Fibroblast of skin of left biceps (primary cell): ENCODE measurements around the gene RGL1.
A peak's percentile ranks its signal among the peaks of the same experiment; 100 is the strongest.

Experiments
- DNase-seq, 2 experiments: peaks; one replicate each; pipeline ENCODE4 v3.0.0-alpha.2; 2013; ENCODE audit warnings: low read depth in 2 of 2

Gene RGL1

DNA sequence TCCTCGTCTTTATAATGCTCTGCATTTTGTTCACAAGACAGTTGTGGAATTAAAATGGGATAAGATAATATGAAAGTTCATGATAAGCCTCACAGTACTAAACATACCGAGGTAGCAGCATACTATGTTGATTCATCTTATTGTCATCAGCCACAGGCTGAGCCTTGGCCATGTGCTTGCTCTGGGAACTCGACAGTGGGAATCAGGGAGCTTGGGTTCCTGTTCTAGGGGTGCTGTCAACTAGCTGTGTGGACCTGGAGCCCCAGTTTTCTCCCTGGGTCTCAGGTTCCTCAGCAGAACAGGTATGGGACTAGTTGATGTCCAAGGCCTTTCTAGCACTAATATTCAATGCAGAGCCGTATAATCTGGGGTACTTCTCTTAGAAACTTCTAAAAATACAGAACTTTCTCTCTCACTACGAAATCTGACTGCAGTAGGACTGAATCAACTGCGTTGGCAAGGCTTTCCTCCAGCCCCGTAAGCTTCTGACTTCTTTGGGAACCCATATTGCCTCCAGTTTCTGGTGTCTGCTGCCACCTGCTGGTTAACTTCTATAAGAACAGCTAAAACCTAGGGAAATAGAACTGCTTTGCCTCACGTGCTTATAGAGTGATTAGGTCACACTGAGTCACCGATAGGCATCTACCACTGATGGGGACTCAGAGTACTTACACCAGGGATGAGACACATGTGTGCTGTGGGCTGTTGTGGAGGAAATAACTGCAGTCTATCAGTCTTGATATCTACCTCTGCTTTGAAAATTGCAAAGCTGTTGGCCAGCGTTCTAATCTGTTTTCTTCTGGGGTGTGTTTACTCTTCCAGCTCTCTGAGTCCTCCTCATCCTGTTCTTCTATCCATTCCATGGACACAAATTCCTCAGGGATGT, 110.9 kb downstream of the RGL1 start:
- peak; percentile 95 for DNase-seq

DNA sequence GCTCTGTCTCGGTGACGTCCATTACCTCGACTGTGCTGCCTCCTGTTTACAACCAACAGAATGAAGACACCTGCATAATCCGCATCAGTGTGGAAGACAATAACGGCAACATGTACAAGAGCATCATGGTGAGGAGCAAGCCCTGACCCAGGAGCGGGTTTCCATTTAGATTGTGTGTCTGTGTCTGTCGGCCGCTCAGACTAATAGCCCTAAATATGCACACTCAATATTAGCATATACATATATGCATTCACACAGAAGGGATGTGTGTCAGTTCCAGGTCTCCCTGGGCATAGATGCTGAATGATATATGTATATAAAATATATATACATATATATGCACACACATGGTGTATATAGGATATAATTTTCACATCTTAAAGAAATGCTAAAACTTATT, 111.7 kb downstream of the RGL1 start:
- no peak for DNase-seq

DNA sequence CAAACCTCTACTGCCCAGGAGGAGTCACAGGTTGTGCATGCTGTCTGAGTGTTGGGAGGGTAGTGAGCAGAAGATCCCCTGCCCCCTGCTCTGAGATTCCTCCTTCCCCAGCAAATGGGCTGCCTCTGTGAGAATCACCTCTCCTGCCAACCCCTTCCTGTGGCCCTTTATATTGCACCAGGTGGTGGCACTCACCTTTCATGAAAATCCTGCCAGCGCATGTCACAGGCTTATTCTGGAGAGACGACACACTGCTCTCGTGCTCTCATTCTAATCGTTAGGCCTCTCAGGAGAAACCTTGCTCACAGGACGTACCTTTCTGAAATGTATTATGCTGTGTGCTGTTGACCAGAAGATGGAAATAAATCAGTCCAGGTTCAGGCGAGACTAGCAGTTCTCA, 113.7 kb downstream of the RGL1 start:
- no peak for DNase-seq

DNA sequence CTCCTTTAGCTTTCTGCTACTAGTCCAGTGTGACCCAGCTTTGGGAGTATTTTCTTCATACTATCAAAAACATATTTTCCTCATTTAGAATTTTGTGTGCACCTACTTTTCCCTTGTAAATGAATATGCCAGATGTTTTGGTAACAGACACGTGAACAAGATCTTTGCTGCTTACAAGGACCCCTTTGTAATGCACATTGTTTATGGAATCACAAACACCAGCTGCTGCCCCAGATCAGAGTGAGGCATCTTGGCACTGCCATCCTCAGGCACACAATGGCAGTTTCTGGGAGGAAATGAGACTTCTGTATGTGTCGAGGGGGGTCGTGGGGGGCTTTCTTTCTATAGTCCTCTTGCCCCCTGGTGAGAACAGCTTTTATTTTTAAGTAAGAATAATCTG, 115.7 kb downstream of the RGL1 start:
- DNase-seq, result no peak

DNA sequence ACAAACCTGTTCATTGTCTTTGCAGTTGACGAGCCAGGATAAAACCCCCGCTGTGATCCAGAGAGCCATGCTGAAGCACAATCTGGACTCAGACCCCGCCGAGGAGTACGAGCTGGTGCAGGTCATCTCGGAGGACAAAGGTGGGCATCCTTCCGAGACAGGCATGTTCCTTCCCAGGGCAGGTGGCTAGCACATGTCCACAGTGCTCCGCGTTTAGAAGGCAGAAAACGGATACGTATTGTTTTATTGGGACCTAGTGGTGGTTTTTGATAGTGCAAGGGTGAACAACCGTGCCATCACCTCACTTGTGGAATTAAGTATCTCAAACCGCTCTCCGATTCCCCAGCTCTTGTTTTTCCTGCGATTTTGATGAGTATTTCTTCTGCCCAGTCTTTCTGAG, 117.3 kb downstream of the RGL1 start:
- no peak for DNase-seq

DNA sequence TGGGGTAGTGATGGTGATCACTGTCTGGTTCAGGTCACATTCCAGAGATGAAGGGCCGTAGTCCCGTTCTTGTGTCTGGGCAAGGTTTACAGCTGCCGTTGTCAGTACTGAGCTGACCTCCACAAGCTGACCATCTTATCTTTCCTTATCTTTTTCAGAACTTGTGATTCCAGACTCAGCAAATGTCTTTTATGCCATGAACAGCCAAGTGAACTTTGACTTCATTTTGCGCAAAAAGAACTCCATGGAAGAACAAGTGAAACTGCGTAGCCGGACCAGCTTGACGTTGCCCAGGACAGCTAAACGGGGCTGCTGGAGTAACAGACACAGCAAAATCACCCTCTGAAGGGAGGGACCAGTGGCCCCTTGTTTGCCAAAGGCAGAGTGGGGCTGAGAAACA, 121.0 kb downstream of the RGL1 start:
- DNase-seq, result no peak

DNA sequence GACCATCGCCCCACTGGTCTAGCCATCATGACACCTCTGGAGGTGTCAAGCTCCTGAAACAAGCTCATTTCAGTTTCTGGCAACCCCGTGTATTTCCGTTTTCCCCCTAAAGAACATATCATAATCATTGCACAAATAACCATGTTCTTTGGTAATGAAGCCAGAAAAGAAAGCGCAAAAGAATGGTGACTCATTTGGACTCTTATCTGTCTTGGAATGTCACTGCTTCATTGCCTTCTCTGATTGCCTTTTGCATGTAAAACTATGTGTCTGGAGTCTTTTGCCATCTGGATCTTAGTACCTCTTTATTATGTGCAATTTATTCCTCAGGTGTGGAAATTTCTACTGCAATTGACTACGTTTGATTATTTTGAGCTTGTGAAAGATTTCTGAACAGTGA, 122.1 kb downstream of the RGL1 start:
- no peak for DNase-seq

DNA sequence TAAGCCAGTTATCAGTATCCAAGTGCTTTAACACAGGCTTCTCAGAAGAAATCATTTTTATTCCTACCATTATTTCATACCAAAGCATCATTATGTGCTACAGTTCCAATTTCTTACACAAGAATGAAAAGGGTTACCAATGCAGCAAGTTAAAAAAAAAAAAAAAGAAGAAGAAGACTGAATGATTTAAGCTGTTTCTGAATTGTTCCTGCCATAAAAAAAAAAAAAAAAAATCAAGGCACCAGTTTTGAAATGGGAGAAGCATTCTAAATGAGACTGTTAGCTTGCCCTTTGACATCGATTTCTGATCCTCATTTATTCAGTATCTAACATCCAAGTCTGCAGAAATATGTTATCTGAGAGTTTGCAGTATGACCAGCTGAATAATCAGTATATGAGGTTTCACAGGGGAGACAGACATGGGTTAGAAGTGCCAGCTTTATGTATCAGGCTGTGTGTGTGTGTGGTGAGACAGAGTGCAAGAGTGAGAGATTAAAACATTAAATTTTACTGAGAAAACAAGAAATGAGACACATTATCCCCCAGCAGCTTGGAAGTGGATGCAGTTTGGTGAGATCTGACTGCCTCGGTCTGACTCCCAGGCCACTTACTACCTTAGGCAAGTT, 126.8 kb downstream of the RGL1 start:
- DNase-seq, result no peak

DNA sequence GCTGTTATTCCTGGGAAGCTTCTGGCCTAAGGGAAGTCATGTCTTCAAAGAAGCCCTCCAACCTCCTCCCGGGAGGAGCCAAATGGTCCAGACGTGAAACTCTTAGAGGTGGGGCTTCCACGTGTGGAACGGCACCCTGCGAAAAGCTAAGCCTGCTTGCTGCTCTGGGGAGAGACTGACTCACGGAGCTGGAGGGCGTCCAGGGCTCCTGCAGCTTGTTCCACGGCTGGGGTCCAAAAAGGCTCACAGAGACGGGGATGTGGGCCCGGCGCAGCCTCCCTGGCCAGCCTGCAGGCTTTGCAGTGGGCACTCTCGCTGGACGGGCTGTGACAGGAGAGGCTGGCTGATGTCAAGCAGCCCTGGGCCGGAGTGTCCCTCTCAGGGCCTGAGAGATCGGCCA, 127.5 kb downstream of the RGL1 start:
- DNase-seq, result peak; percentile 63 to 64

DNA sequence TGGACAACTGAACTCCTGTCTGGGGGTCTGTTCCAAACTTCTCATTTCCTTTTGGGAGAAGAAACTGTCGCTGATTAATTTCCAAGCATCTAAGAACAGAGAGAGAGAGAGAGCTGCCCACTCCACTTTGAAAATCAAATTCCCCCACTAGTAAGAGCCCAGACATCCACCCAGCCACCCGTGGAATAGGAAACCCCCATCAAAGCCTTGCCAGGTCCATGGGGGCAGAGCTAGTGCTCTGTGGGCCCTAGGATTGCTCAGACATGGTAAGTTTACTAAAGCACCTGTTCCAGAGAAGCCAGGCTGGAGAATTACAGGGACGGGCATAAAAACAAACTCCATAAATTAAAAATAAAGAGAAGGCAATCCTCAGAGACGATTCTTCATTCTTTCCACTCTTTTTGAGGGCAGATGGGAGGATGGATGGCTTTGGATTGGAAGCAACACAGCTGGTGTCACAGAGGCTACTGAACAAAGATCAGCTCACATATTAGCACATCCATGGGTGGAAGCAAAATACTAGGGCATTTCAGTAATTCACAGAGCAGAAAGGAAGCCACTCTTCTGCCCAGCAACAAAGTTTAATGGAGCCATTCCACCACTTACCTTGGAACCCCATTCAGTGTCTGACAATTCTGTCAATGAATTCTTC, 128.7 kb downstream of the RGL1 start:
- DNase-seq, result no peak

DNA sequence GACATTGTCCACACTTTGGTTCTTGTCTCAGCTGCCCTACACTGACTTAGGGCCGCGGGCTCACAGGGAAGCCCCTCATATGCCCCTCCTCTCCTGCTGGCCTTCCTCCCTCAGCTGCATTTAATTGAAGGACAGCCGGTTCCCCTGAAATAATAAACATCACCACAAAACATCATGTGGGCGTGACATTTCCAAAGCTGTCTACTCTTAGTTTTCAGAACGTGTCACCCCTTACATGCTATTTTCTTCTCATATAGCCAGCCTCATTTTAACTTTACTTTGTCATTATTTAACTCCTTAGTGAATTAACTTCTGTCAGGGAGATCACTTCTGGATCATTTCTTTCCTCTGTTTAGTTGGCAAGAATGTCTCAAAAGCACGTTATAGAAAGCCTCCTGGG, 129.4 kb downstream of the RGL1 start:
- DNase-seq, result no peak

DNA sequence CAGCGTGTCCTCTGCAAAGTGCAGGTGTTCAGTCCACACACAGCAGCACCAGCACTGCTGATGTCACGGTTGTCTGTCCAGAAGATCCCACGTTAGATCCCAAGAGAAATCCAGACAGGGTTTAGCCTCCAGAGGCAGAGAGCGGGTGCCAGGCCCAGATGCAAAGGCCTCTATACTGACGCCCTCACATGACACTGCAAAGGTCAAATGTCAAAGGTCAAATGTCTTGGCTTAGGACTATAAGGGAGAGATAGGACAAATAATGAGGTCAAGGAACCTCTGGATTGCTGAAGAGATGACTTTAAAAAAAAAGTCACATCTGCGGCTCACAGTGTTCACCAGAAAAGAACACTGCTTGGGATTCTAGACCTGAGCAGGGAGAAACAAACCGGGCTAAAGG, 131.1 kb downstream of the RGL1 start:
- DNase-seq, result no peak

DNA sequence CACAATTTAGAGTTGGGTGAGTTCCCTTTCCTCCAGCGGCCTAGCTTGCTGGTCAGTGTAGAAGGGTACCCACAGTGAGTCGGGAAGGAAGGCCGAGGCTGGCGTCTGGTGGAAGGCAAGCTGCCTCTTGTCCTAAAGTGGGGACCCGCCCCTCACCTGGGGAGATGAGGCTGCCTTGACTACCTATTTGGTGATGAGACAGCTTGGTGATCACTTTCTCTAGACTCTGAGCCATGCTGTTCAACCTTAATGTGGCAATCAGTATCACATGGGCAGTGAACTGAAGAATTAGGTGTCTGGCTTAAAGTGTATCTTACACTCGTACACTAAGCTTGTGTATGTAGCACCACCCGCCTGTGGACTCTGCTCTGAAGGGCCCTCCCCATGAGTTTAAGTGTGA, 131.9 kb downstream of the RGL1 start:
- no peak for DNase-seq

DNA sequence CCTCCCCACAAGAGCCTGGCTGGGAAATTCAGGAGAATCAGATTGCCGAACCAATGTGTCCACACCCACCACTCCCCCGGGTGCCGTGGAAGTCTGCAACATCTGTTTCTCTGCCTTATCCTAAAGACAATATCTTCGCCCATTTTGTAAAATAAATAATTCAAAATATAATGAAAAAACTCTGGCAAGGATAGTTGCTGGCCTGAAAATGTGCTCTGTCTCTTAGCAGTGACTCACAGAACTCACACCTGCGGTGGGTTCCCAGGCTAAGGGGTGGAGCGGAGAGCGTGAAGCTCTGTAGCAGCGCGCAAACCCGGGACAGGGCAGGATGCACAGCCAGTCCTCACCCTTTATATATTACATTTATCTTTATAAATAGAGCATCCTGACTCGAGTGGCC, 132.7 kb downstream of the RGL1 start:
- DNase-seq, result no peak

DNA sequence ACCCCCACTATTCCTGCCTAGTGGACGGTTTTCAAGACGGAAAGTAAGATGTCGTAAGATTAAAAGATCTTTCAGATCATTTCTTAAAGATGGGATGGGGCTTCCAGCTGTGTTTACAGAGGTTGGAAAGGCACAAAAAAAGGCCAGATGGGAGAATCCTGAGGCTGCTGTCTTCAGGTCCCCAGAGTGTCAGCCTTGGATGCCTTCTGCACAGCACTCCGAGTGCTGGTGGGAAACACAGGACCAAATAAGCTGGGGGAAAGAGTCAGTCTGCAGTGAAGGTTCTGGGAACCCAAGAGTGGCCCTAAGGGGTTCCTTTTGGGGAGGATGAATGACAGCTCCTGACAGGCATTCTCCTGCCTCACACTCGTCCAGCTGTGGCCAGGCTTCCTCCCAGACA, 136.1 kb downstream of the RGL1 start:
- DNase-seq, result no peak

DNA sequence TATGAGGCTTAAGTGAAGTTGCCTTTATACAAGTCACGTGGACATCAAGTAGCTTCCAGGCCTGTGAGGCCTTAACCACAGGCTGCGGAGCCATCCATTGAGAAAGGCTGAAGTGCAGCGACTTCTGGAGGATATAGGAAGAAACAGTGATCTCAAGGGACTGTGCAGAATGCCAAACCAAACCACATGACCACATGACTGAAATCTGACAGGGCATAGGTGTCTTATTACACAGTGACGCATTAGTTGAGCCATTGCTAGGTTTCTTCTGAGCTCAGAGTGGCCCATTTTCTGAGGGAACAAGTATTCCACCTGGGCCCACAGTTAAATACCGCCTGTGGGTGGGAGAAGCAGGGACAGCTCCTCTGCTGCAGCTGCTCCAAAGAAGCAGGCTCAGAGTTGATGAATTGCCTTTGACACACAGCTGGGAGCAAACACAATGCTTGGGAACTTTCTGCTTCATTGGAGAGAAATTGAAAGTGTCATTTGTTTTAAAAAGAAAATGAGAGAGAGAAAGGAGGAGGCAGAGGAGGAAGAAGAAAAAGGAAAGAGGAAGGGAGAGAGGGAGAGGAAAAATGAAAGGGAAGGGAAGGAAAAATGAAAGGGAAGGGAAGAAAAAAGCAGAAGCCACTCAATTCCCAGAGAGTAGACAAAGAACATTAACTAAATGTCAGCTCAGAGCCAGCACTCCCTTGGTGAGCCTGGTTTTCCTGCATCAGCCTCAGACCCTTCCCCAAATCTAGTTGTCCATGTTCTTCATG, 138.2 kb downstream of the RGL1 start:
- DNase-seq, result peak; percentile 97 to 98

DNA sequence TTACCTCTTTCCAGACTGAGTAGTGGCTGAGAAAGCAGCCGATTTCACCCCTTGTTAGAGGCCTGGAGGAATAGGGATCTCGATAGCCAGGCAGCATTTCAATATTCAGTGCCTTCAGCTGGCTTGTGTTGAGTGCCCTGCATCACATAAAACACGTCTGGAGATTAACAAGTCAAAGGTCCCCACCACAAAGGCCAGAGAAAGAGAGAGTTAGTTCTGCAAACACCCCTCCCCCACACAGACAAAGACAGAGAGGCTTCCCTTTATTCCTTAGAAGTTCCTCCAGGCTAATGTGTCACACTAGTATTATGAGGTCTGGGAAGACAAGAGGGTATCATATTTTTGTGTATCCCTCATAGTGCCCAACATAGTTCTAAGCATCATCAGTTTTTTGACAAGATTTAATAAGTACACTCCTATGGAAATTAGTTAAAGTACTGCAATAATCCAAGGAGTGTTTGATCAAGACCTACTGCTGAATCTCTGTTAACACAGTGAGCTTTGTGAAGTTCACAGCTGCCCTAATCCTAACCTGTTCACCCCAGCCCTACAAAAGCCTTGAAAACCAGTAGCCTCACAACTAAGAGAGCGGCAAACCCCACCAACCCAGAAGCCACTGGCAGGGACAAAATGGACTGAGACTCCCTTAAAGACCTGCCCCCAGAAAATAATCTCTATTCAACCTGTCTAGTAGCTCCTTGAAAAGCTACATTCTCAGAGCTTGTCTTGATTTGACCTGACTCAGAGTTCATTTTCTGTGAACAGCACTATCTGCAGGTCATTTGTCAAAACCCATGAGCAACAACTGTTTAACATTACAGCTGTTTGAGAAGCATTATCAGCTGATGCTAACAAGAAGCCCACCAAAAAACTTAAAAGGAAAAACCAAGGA, 140.8 kb downstream of the RGL1 start:
- DNase-seq, result no peak

DNA sequence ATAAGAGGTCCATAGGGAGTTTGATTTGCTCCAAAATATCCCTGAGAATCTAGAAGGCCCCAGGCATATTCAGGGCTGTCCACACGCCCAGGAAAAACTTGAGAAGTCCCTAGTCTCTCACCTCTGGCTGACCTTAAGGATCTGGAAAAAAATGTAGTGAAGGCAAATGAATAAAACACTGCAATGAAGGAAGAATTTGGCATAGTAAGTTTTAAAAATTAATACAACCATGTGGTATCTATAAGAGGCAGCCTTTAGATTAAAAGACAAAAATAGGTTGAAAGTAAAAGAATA, 141.3 kb downstream of the RGL1 start:
- DNase-seq, result no peak

DNA sequence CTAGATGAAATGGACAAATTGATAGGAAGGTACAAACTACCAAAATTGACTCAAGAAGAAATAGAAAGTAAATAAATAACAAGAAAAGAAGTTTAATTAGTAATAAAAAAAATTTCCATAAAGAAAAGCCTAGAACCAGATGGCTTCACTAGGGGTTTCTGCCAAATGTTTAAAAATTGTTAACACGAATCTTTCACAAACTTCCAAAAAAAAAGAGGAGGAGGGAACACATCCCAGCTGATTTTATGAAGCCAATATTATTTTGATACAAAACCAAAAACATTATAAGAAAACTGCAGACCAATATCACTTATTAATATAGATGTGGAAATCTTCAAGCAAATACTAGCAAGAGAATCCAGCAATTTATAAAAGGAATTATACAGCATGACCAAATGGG, 143.1 kb downstream of the RGL1 start:
- no peak for DNase-seq

DNA sequence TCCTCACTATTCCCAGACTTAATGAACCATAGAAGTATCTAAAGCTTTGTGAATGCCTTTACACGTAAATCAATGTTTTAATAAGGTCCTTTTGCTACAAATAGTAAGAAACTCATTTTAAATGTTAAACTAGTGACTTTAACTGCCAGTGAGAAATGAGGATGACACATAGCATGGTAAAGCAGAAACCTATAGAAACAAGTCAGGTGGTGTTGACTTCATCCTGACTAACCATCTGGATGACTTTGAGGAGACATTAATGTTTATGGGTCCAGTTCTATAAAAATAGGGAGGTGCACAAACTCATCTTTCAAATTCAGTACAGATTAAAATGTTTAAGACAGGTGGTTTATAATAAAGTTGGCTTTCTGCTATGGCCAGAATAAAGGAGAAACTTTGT, 147.2 kb downstream of the RGL1 start:
- no peak for DNase-seq

DNA sequence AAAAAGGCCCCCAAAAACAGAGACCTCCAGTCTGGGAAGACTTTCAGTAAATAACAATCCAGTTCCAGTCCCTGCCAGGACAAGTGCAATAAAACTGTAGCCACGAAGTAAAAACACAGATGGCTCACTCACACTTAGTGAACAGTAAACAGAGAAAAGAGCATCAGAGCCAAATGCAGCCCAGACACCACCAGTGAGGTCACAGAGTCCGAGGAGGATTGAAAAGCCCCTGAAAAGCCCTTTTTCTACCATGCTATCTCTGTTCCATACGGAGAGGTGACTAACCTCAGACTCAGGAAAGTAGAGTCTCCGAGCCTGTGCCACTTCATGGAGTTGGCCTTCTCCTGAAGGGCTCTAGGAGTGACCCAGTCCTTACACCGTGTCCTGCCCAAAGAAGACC, 148.1 kb downstream of the RGL1 start:
- DNase-seq, result no peak

DNA sequence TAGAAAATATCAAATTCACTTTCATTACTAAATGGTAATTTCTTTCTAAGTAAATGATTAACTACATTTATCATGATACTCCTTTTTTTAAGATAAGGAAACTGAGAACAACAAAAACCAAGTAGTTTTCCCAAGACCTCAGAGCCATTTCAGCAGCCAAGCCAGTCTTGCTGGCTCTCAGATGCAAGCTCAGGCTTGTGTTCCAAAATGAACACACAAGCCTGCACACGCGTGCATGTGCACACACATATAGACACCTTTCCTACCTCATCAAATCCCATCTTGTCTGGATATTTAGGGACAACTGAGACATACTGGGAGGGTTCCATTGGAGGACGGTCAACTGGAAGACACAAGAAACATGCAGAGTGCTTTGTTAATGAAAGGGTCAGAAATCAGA, 149.6 kb downstream of the RGL1 start:
- no peak for DNase-seq
